Measurements from ENCODE around the gene LMAN1L.

Gene LMAN1L

GRCh38 chr15:74799856-74800558 lies 12.6 kb upstream of the LMAN1L start:
- Histone ChIP-seq H2AFZ (ENCODE audit: low read length) (no peak overlapping the region), H3K4me2 (ENCODE audit: low read length) (peak overlapping the region; percentile 13; the same call in 1 of the 2 replicates), H3K27me3 (ENCODE audit: insufficient read depth, low read length) (no peaks in the 10 kb centered on the region), H3K9me3 (ENCODE audit: low read length) (no peaks in the 10 kb centered on the region), H3K4me3 (ENCODE audit: low read depth, low read length, poor library complexity, severe bottlenecking) (no peak overlapping the region), H3K9ac (ENCODE audit: low read length) (peak overlapping the region; percentile 38; the same call in 1 of the 2 replicates), H3K4me1 (ENCODE audit: insufficient read depth, low read length, severe bottlenecking) (peaks cover 60% of the 10 kb centered on the region), H3K9me2 (ENCODE audit: low read depth, low read length) (no peaks in the 10 kb centered on the region), H4K20me1 (ENCODE audit: insufficient read depth, low read length) (no peaks in the 10 kb centered on the region), H3F3A (ENCODE audit: insufficient read depth, low read length) (no peaks in the 10 kb centered on the region), H3K36me3 (ENCODE audit: insufficient read depth, low read length) (peaks cover 88% of the 10 kb centered on the region), H3K27ac (ENCODE audit: low read depth, low read length, poor library complexity, severe bottlenecking) (peak overlapping the region; percentile 86), H3K79me2 (ENCODE audit: insufficient read depth, low read length) (peaks cover 19% of the 10 kb centered on the region)
- no peak for TF ChIP-seq EZH2 (IDR thresholded peaks at IDR 0.05; ENCODE audit: borderline replicate concordance, low read length)
- TF ChIP-seq CTCF (IDR thresholded peaks at IDR 0.05; ENCODE audit: low read length) = peak; percentile 96

- peak overlapping the region; percentile 38; the same call in 1 of the 2 replicates for H3K9ac ChIP-seq (ENCODE audit: low read length)
- no peaks in the 10 kb centered on the region for H4K20me1 ChIP-seq (ENCODE audit: insufficient read depth, low read length)
Measured at GRCh38 chr15:74800559-74801094, 12.0 kb upstream of the LMAN1L start.

GRCh38 chr15:74801311-74801997 lies 11.2 kb upstream of the LMAN1L start:
- TF ChIP-seq CTCF (IDR thresholded peaks at IDR 0.05; ENCODE audit: low read length) (no peak), EZH2 (IDR thresholded peaks at IDR 0.05; ENCODE audit: borderline replicate concordance, low read length) (no peak)
- Histone ChIP-seq H3K36me3 (ENCODE audit: insufficient read depth, low read length) (peaks cover 79% of the 10 kb centered on the region), H3K27me3 (ENCODE audit: insufficient read depth, low read length) (no peaks in the 10 kb centered on the region), H3K79me2 (ENCODE audit: insufficient read depth, low read length) (peaks cover 4% of the 10 kb centered on the region; the same call in 1 of the 2 replicates), H3K9ac (ENCODE audit: low read length) (no peak overlapping the region), H3K9me2 (ENCODE audit: low read depth, low read length) (no peaks in the 10 kb centered on the region), H3F3A (ENCODE audit: insufficient read depth, low read length) (no peaks in the 10 kb centered on the region), H3K27ac (ENCODE audit: low read depth, low read length, poor library complexity, severe bottlenecking) (no peak overlapping the region), H3K4me1 (ENCODE audit: insufficient read depth, low read length, severe bottlenecking) (peaks cover 46% of the 10 kb centered on the region), H2AFZ (ENCODE audit: low read length) (no peak overlapping the region), H3K9me3 (ENCODE audit: low read length) (no peaks in the 10 kb centered on the region), H3K4me2 (ENCODE audit: low read length) (no peak overlapping the region), H4K20me1 (ENCODE audit: insufficient read depth, low read length) (no peaks in the 10 kb centered on the region), H3K4me3 (ENCODE audit: low read depth, low read length, poor library complexity, severe bottlenecking) (no peak overlapping the region)

More at GRCh38 chr15:74800559-74801094, 12.0 kb upstream of the LMAN1L start:
- Histone ChIP-seq H3K27me3 (ENCODE audit: insufficient read depth, low read length) (no peaks in the 10 kb centered on the region), H3K9me2 (ENCODE audit: low read depth, low read length) (no peaks in the 10 kb centered on the region), H3K4me1 (ENCODE audit: insufficient read depth, low read length, severe bottlenecking) (peaks cover 54% of the 10 kb centered on the region), H3K4me2 (ENCODE audit: low read length) (peak overlapping the region; percentile 13; the same call in 1 of the 2 replicates), H3K79me2 (ENCODE audit: insufficient read depth, low read length) (peaks cover 12% of the 10 kb centered on the region), H2AFZ (ENCODE audit: low read length) (no peak overlapping the region), H3K4me3 (ENCODE audit: low read depth, low read length, poor library complexity, severe bottlenecking) (no peak overlapping the region), H3K27ac (ENCODE audit: low read depth, low read length, poor library complexity, severe bottlenecking) (peak overlapping the region; percentile 86), H3K36me3 (ENCODE audit: insufficient read depth, low read length) (peaks cover 86% of the 10 kb centered on the region), H3K9me3 (ENCODE audit: low read length) (no peaks in the 10 kb centered on the region), H3F3A (ENCODE audit: insufficient read depth, low read length) (no peaks in the 10 kb centered on the region)
- TF ChIP-seq CTCF (IDR thresholded peaks at IDR 0.05; ENCODE audit: low read length) (no peak), EZH2 (IDR thresholded peaks at IDR 0.05; ENCODE audit: borderline replicate concordance, low read length) (no peak)
